Calu3 (cell line): Measurements from ENCODE around the gene FICD. TPM values are rescaled to one million over a fixed set of nuclear protein-coding genes. Genes with fewer than 3 reads are reported as not detected.
"Not testable (repeated sequence)": the region's sequence is repeated elsewhere in the genome, so short reads cannot be mapped to it uniquely, and the experiment has no call there.

Source experiments
- BruUV-seq: library from RNA; stranded (reverse); fragments of 400-500 nt; replicated peaks from 2 replicates; lab custom pipeline; 2021; lab: Mats Ljungman, UMichigan
- CTCF ChIA-PET: fragments of 300-600 bp; sonication (Branson Sonifier 250); formaldehyde crosslinking; loops from one replicate; lab custom pipeline; 2022; ENCODE audit warnings: antibody characterized with exemption; lab: Charles Lee
- DNase-seq: peaks from one replicate; pipeline ENCODE4 v3.0.0; 2022
- H3K27ac Mint-ChIP-seq: one replicate; pipeline ENCODE4 v1.8.0; 2022; ENCODE audit warnings: mixed read lengths; ENCODE audit not compliant: unreplicated experiment
- H3K27me3 Mint-ChIP-seq: one replicate; pipeline ENCODE4 v1.8.0; 2022; ENCODE audit warnings: mixed read lengths; ENCODE audit not compliant: unreplicated experiment
- H3K36me3 Mint-ChIP-seq: one replicate; pipeline ENCODE4 v1.8.0; 2022; ENCODE audit warnings: mild to moderate bottlenecking, moderate library complexity, mixed read lengths; ENCODE audit not compliant: insufficient read depth, unreplicated experiment
- H3K4me1 Mint-ChIP-seq: one replicate; pipeline ENCODE4 v1.8.0; 2022; ENCODE audit warnings: mild to moderate bottlenecking, low read depth, mixed read lengths; ENCODE audit not compliant: unreplicated experiment
- H3K4me3 Mint-ChIP-seq: one replicate; pipeline ENCODE4 v1.8.0; 2022; ENCODE audit warnings: mild to moderate bottlenecking, low read depth, moderate library complexity, mixed read lengths; ENCODE audit not compliant: unreplicated experiment
- H3K9me3 Mint-ChIP-seq: one replicate; pipeline ENCODE4 v1.8.0; 2022; ENCODE audit warnings: low read depth, mixed read lengths; ENCODE audit not compliant: unreplicated experiment
- intact Hi-C: fragments of 100-400 bp; cut with micrococcal nuclease; formaldehyde crosslinking; loops from one replicate; pipeline ENCODE4 v1.10.0; 2022; ENCODE audit not compliant: unreplicated experiment
- total RNA-seq: library from RNA; stranded (reverse); gene quantifications from 2 replicates; pipeline ENCODE4 v1.2.3, GENCODE V29; 2022
- TF ChIP-seq, protein P1 (sequence below): fragments of 200-600 bp; IDR thresholded peaks from one replicate; pipeline ENCODE4 v1.8.0; 2022; ENCODE audit warnings: antibody characterized with exemption; ENCODE audit not compliant: unreplicated experiment

The FICD gene
- total RNA-seq, 1 experiment from 2014 or later = 14.3 TPM

DNA sequence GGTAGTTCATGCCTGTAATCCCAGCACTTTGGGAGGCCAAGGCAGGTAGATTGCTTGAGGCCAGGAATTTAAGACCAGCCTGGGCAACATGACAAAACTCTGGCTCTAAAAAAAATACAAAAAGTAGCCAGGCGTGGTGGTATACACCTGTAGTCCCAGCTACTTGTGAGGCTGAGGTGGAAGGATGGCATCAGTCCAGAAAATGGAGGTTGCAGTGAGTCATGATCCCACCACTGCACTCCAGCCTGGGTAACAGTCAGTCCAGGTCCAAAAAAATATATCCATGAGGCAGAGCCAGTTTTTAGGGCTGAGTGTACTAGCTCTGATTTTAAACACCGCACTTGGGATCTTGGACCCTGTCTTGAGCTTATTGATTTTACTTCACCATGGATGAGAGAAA, 30.6 kb upstream of the FICD start:
- Mint-ChIP-seq H3K27me3 (peaks cover 49% of the 10 kb centered on the region), H3K27ac (no peak overlapping the region), H3K36me3 (peaks cover 4% of the 10 kb centered on the region), H3K4me3 (no peak overlapping the region), H3K4me1 (peaks cover 13% of the 10 kb centered on the region), H3K9me3 (peaks cover 10% of the 10 kb centered on the region)
- no peak for DNase-seq
- CTCF ChIA-PET = no interaction called here
- intact Hi-C loops = no loop called here
- TF ChIP-seq, protein P1, sequence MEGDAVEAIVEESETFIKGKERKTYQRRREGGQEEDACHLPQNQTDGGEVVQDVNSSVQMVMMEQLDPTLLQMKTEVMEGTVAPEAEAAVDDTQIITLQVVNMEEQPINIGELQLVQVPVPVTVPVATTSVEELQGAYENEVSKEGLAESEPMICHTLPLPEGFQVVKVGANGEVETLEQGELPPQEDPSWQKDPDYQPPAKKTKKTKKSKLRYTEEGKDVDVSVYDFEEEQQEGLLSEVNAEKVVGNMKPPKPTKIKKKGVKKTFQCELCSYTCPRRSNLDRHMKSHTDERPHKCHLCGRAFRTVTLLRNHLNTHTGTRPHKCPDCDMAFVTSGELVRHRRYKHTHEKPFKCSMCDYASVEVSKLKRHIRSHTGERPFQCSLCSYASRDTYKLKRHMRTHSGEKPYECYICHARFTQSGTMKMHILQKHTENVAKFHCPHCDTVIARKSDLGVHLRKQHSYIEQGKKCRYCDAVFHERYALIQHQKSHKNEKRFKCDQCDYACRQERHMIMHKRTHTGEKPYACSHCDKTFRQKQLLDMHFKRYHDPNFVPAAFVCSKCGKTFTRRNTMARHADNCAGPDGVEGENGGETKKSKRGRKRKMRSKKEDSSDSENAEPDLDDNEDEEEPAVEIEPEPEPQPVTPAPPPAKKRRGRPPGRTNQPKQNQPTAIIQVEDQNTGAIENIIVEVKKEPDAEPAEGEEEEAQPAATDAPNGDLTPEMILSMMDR = no peak
- no TSS peak for BruUV-seq

DNA sequence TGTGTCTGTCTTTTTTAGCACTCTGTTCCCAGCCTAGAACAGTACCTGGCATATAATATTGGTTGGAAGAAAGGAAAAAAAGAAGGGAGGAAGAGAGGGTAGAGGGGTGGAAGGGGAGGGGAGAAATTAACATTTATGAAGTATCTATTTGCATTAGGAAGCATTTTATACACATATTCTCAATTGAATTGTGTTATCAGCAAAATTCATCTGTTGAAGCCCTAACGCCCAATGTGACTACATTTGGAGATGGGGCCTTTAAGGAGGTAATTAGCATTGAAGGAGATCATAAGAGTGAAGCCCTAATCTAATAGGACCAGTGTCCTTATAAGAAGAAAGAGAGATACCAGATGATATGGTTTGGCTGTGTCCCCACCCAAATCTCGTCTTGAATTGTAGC, 30.2 kb upstream of the FICD start:
- Mint-ChIP-seq H3K4me3 (no peak overlapping the region), H3K27ac (no peak overlapping the region), H3K4me1 (peaks cover 13% of the 10 kb centered on the region), H3K27me3 (peaks cover 45% of the 10 kb centered on the region), H3K36me3 (peaks cover 4% of the 10 kb centered on the region), H3K9me3 (peaks cover 10% of the 10 kb centered on the region)
- TF ChIP-seq, protein P1 = no peak
- BruUV-seq = no TSS peak
- intact Hi-C loops = no loop called here
- CTCF ChIA-PET = no interaction called here
- no peak for DNase-seq

DNA sequence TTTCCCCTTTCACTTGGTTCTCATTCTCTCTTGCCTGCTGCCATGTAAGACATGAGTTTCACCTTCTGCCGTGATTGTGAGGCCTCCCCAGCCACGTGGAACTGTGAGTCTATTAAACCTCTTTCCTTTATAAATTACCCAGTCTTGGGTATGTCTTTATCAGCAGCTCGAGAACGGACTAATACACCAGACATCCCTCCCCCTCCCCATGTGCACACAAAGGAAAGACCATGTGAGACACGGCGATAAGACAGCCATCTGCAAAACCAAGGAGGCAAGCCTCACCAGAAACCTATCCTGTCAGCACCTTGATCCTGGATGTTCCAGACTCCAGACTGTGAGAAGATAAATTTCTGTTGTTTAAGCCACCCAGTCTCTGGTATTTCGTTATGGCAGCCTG, 29.7 kb upstream of the FICD start:
- not testable (repeated sequence) for H3K36me3 Mint-ChIP-seq

DNA sequence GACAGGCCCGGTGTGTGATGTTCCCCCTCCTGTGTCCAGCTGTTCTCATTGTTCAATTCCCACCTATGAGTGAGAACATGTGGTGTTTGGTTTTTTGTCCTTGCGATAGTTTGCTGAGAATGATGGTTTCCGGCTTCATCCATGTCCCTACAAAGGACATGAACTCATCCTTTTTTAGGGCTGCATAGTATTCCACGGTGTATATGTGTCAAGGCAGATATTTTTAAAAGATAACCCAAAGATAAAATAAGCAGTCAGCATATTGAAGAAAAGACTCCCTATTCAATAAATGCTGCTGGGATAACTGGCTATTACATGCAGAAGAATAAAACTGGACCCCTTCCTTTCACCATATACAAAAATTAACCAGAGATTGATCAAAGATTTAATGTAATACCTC, 28.0 kb upstream of the FICD start:
- DNase-seq, H3K36me3 Mint-ChIP-seq, H3K9me3 Mint-ChIP-seq, CTCF ChIA-PET, H3K27ac Mint-ChIP-seq, H3K4me3 Mint-ChIP-seq, BruUV-seq, intact Hi-C loops: not testable (repeated sequence)
- H3K27me3 Mint-ChIP-seq = peaks cover 42% of the 10 kb centered on the region
- peaks cover 13% of the 10 kb centered on the region for H3K4me1 Mint-ChIP-seq

More for the DNA sequence above, 29.7 kb upstream of the FICD start:
- intact Hi-C loops, DNase-seq, BruUV-seq, H3K4me3 Mint-ChIP-seq, H3K9me3 Mint-ChIP-seq, H3K27ac Mint-ChIP-seq, CTCF ChIA-PET: not testable (repeated sequence)
- H3K27me3 Mint-ChIP-seq = peaks cover 42% of the 10 kb centered on the region
- H3K4me1 Mint-ChIP-seq = peaks cover 13% of the 10 kb centered on the region

DNA sequence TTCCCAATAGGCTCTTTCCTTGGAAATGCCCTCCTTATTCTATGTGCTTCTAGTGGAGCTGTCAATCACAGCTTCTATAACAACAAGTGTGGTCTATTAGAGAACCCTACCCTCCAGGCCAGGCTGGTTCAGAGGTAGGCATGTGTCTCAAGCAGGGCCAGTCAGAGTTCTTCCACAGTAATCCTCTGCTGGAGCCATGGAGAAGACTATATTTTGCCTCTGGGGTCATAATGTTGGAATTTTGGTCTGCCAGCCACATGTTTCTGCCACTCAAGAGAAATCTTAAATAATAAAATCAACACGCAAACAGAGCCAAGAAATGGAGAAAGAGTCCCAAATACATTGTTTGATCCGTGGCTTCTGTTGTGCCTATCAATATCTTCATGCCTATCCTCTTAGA, 23.8 kb upstream of the FICD start:
- Mint-ChIP-seq H3K4me1 (no peaks in the 10 kb centered on the region), H3K27ac (no peak overlapping the region), H3K4me3 (no peak overlapping the region), H3K27me3 (peaks cover 61% of the 10 kb centered on the region), H3K36me3 (no peaks in the 10 kb centered on the region), H3K9me3 (peaks cover 7% of the 10 kb centered on the region)
- BruUV-seq = no TSS peak
- intact Hi-C loops = loop anchor here (10.0 kb wide), 1 partner anchor 426 kb away; no protein-coding TSS in a partner anchor
- TF ChIP-seq, protein P1 = no peak
- DNase-seq = no peak
- CTCF ChIA-PET = no interaction called here
